Activated T-cell treated with anti-CD3 and anti-CD28 coated beads for 24 hours (primary cell): Measurements from ENCODE around the gene CMTR2.
"Not testable (repeated sequence)": the region's sequence is repeated elsewhere in the genome, so short reads cannot be mapped to it uniquely, and the experiment has no call there.

Source experiments
- DNase-seq: peaks from one replicate; pipeline ENCODE4 v3.0.0-alpha.2; 2020; ENCODE audit warnings: low read depth

CMTR2 gene

GRCh38 chr16:71288890-71289731 lies at the start of gene CMTR2:
Gene CMTR2 (minus strand): TSS chr16:71289402. CDS start chr16:71285920, 3,482 bp downstream.
- DNase-seq, result peak; percentile 90

- no peak for DNase-seq
These were observed 49.4 kb upstream of the CMTR2 start for GRCh38 chr16:71338632-71339031.

GRCh38 chr16:71338193-71338592 lies 49.0 kb upstream of the CMTR2 start:
- no peak for DNase-seq

- DNase-seq, result no peak
These were observed 48.4 kb upstream of the CMTR2 start for GRCh38 chr16:71337631-71338030.

- DNase-seq, result no peak
These were observed 38.9 kb upstream of the CMTR2 start for GRCh38 chr16:71328151-71328550.

- no peak for DNase-seq
These were observed 38.5 kb upstream of the CMTR2 start for GRCh38 chr16:71327720-71328119.

GRCh38 chr16:71319999-71320398 lies 30.8 kb upstream of the CMTR2 start:
- no peak for DNase-seq

- DNase-seq, result no peak
These were observed 26.1 kb upstream of the CMTR2 start for GRCh38 chr16:71315269-71315668.

- DNase-seq, result not testable (repeated sequence)
These were observed 24.4 kb upstream of the CMTR2 start for GRCh38 chr16:71313591-71313990.

GRCh38 chr16:71311553-71312158 lies 22.5 kb upstream of the CMTR2 start:
- DNase-seq, result no peak

GRCh38 chr16:71303938-71304337 lies 14.7 kb upstream of the CMTR2 start:
- no peak for DNase-seq

- no peak for DNase-seq
These were observed 8.1 kb upstream of the CMTR2 start for GRCh38 chr16:71297341-71297634.

GRCh38 chr16:71296584-71297340 lies 7.6 kb upstream of the CMTR2 start:
- DNase-seq, result no peak

GRCh38 chr16:71295950-71296349 lies 6.7 kb upstream of the CMTR2 start:
- DNase-seq, result no peak

GRCh38 chr16:71293919-71294318 lies 4.7 kb upstream of the CMTR2 start:
- no peak for DNase-seq

GRCh38 chr16:71292095-71292494 lies 2.9 kb upstream of the CMTR2 start:
- not testable (repeated sequence) for DNase-seq

- no peak for DNase-seq
These were observed 495 bp upstream of the CMTR2 start for GRCh38 chr16:71289732-71290062.

- no peak for DNase-seq
These were observed 672 bp downstream of the CMTR2 start for GRCh38 chr16:71288570-71288889.

- DNase-seq, result no peak
These were observed 1.3 kb downstream of the CMTR2 start for GRCh38 chr16:71287911-71288310.

GRCh38 chr16:71287454-71287853 lies 1.7 kb downstream of the CMTR2 start:
- no peak for DNase-seq

- DNase-seq, result no peak
These were observed 5.6 kb downstream of the CMTR2 start for GRCh38 chr16:71283612-71284011.

- DNase-seq, result no peak
These were observed 6.3 kb downstream of the CMTR2 start for GRCh38 chr16:71282943-71283342.

- no peak for DNase-seq
These were observed 12.4 kb downstream of the CMTR2 start for GRCh38 chr16:71276589-71277334.
